SU-DHL-6 (cell line): ENCODE measurements around the gene TTC32.

Source experiments
- H2AFZ ChIP-seq: fragments of 200-600 bp; sonication (generic); 2 replicates; pipeline ENCODE4 v1.6.1; 2014; ENCODE audit warnings: low read depth, mild to moderate bottlenecking, moderate library complexity, mixed read lengths, antibody characterized with exemption, low read length; ENCODE audit not compliant: severe bottlenecking
- H3F3A ChIP-seq: fragments of 200-600 bp; shearing (Covaris generic); 2 replicates; pipeline ENCODE4 v1.6.0; 2016; ENCODE audit warnings: antibody characterized with exemption, mild to moderate bottlenecking; ENCODE audit not compliant: insufficient read depth
- H3K27ac ChIP-seq: fragments of 200-600 bp; sonication (generic); 2 replicates; pipeline ENCODE4 v1.5.1; 2016; ENCODE audit warnings: low read depth, mild to moderate bottlenecking, low read length, moderate library complexity, mixed read lengths
- H3K27me3 ChIP-seq: fragments of 200-600 bp; sonication (generic), shearing (Covaris generic); 2 replicates; pipeline ENCODE4 v1.6.0; 2014; ENCODE audit warnings: mild to moderate bottlenecking, low read length
- H3K36me3 ChIP-seq: fragments of 200-600 bp; sonication (generic); 2 replicates; pipeline ENCODE4 v1.6.1; 2014; ENCODE audit warnings: mild to moderate bottlenecking, low read length, mixed read lengths
- H3K4me2 ChIP-seq: fragments of 300-600, 200-600 bp; shearing (Covaris generic), sonication (generic); 2 replicates; pipeline ENCODE4 v1.6.0; 2014; ENCODE audit warnings: low read length, low read depth, mild to moderate bottlenecking; ENCODE audit not compliant: poor library complexity, severe bottlenecking
- H3K4me3 ChIP-seq: fragments of 200-600 bp; sonication (generic); 2 replicates; pipeline ENCODE4 v1.5.1; 2014; ENCODE audit warnings: antibody characterized with exemption, low read length, mild to moderate bottlenecking, mixed read lengths; ENCODE audit not compliant: insufficient read depth, poor library complexity, severe bottlenecking
- H3K79me2 ChIP-seq: fragments of 200-600 bp; sonication (generic); 2 replicates; pipeline ENCODE4 v1.6.1; 2014; ENCODE audit warnings: mild to moderate bottlenecking, low read length, moderate library complexity; ENCODE audit not compliant: insufficient read depth
- H3K9ac ChIP-seq: fragments of 200-600 bp; sonication (generic); 2 replicates; pipeline ENCODE4 v1.7.0; 2014; ENCODE audit warnings: mild to moderate bottlenecking, low read length
- H3K9me2 ChIP-seq: fragments of 200-600 bp; sonication (generic); replicated peaks from 2 replicates; pipeline ENCODE4 v1.6.1; 2014; ENCODE audit warnings: low read length; ENCODE audit not compliant: insufficient read depth
- H3K9me3 ChIP-seq: fragments of 200-600 bp; sonication (generic); 2 replicates; pipeline ENCODE4 v1.6.1; 2014; ENCODE audit warnings: low read length, mixed read lengths; ENCODE audit not compliant: insufficient read depth
- H4K20me1 ChIP-seq: fragments of 200-600 bp; sonication (generic); 2 replicates; pipeline ENCODE4 v1.6.1; 2014; ENCODE audit warnings: low read depth, mild to moderate bottlenecking, antibody characterized with exemption, low read length, moderate library complexity, mixed read lengths
- EZH2phosphoT487 ChIP-seq: fragments of 200-600 bp; sonication (generic), shearing (Covaris generic); conservative IDR thresholded peaks from 2 replicates; pipeline ENCODE4 v1.6.1; 2018; ENCODE audit warnings: mild to moderate bottlenecking, antibody characterized with exemption, low read length, moderate library complexity, mixed read lengths
- TF ChIP-seq, protein P1 (sequence below): fragments of 200-600 bp; sonication (generic); IDR thresholded peaks from one replicate; pipeline ENCODE4 v1.5.1; 2017; ENCODE audit warnings: antibody characterized with exemption, mild to moderate bottlenecking, low read length, moderate library complexity; ENCODE audit not compliant: insufficient read depth, poor library complexity, severe bottlenecking

Gene TTC32

DNA sequence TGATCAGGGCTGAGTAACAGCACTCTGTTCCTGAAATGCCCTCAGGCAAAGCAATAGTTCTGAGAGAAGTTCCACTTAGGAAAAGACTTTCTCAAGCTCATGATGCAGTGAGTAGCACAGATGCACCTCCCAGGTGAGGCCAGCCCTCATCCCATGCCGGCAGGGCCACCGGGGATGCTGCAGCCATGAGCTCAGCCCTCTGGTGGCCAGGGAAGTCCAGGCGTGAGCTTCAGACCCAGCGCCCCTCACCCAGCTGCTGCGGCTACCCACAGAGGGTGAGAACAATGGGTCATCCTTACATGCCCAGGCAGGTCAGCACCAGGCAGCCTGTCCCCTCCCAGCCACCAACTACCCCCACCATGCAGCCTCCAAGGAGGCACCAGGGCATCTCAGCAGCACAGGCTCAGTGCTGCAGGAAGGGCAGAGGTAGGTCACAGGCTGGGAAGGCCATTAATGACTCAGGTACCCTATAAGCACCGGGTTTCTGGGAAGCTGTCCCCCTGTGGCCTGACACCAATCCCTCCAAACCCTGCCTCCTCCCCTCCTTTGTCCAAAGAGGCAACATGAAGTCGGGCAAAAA is 50.6 kb downstream of the TTC32 start:
- TF ChIP-seq EZH2phosphoT487, result no peak
- TF ChIP-seq, protein P1, sequence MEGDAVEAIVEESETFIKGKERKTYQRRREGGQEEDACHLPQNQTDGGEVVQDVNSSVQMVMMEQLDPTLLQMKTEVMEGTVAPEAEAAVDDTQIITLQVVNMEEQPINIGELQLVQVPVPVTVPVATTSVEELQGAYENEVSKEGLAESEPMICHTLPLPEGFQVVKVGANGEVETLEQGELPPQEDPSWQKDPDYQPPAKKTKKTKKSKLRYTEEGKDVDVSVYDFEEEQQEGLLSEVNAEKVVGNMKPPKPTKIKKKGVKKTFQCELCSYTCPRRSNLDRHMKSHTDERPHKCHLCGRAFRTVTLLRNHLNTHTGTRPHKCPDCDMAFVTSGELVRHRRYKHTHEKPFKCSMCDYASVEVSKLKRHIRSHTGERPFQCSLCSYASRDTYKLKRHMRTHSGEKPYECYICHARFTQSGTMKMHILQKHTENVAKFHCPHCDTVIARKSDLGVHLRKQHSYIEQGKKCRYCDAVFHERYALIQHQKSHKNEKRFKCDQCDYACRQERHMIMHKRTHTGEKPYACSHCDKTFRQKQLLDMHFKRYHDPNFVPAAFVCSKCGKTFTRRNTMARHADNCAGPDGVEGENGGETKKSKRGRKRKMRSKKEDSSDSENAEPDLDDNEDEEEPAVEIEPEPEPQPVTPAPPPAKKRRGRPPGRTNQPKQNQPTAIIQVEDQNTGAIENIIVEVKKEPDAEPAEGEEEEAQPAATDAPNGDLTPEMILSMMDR, result no peak
- Histone ChIP-seq H3K79me2 (no peaks in the 10 kb centered on the region), H3K4me3 (no peak overlapping the region), H3K36me3 (no peaks in the 10 kb centered on the region), H3K4me2 (no peak overlapping the region), H3K27ac (no peak overlapping the region), H4K20me1 (no peaks in the 10 kb centered on the region), H3K9ac (no peak overlapping the region), H3K27me3 (no peaks in the 10 kb centered on the region), H3K9me2 (no peaks in the 10 kb centered on the region), H3K9me3 (no peaks in the 10 kb centered on the region), H3F3A (no peaks in the 10 kb centered on the region), H2AFZ (no peak overlapping the region)

DNA sequence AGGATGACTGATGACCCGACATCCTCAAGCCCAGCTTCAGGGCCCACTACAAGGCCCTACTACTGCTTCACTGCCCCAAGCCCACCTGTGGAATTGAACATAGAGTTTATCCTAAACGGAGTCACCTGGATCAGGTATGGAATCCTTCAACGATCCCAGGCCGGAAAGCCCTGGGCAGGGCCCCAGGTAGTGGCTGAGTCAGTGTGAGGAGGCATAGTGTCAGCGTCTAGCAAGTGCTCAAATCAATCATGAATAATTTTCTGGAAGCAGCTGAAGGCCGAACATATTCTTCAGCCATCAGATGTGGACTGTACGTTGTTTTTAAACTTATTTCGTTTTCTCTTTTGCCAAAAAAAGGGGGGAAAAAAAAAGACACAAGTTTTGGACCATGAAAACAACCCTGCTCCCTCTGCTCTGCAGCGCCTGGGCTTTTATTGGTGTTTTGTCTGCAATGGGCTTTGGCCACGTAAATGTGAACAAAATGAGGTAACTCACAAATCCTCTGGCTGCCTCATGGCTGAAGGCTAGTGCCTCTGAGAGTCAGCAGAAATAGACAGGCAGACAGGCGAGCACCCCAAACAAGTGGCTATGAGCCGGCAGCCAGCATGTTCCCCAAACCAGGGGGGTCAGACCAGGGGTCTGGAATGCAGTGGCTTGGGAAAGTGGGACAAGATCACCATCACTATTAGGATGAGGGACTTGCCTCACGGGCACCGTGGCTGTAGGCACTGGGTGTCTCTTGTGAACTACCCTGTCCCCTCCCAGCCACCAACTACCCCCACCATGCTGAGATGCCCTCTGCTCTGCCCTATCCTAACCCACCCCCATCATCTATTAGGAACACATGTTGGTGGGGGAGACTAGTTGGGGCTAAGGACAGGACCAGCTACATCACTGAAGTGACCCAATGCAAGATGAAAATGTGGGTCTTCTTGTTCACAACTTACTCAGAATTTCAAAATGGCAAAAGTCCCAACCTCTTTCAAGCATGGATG is 51.4 kb downstream of the TTC32 start:
- H3K27ac ChIP-seq, result no peak overlapping the region
- no peaks in the 10 kb centered on the region for H3K36me3 ChIP-seq
- no peak overlapping the region for H2AFZ ChIP-seq
- H3K4me2 ChIP-seq, result no peak overlapping the region
- no peaks in the 10 kb centered on the region for H4K20me1 ChIP-seq
- no peak overlapping the region for H3K9ac ChIP-seq
- no peak overlapping the region for H3K4me3 ChIP-seq
- no peak for TF ChIP-seq EZH2phosphoT487
- TF ChIP-seq, protein P1, result no peak
- no peaks in the 10 kb centered on the region for H3F3A ChIP-seq
- no peaks in the 10 kb centered on the region for H3K9me3 ChIP-seq
- no peaks in the 10 kb centered on the region for H3K27me3 ChIP-seq
- H3K9me2 ChIP-seq, result no peaks in the 10 kb centered on the region
- no peaks in the 10 kb centered on the region for H3K79me2 ChIP-seq

DNA sequence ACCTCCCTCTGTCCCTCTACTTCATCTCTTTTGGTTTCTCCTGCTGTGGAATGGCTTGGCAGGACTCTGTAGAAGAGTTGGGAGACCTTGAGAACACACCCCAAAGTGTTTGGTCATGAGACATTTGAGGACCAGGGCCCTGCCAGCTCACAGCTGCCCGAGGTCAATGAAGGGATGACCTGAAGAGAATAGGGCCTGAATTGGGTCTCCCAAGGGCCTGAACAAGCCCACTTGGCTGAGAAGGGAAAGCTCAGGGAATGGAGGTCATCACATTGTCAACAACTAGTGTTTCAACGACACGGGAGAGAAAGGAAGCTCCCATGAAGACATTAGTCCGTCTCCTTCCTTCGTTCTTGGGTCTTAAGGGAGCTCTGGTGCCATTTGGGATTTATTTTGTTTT is 52.8 kb downstream of the TTC32 start:
- Histone ChIP-seq H3K36me3 (no peaks in the 10 kb centered on the region), H3K4me3 (no peak overlapping the region), H2AFZ (no peak overlapping the region), H3K27me3 (no peaks in the 10 kb centered on the region), H3K79me2 (no peaks in the 10 kb centered on the region), H3K9me3 (no peaks in the 10 kb centered on the region), H3K4me2 (no peak overlapping the region), H3K9me2 (no peaks in the 10 kb centered on the region), H3K9ac (no peak overlapping the region), H4K20me1 (no peaks in the 10 kb centered on the region), H3K27ac (no peak overlapping the region), H3F3A (no peaks in the 10 kb centered on the region)
- TF ChIP-seq, protein P1, result no peak
- no peak for TF ChIP-seq EZH2phosphoT487
